GM18517 (cell line): Measurements from ENCODE around the gene ENOX2.
"Not testable (repeated sequence)": the region's sequence is repeated elsewhere in the genome, so short reads cannot be mapped to it uniquely, and the experiment has no call there.

ENCODE experiments used
- ATAC-seq: cut with Tn5 transposase; IDR thresholded peaks from one replicate; pipeline ENCODE4 v1.9.1; 2021; ENCODE audit warnings: mild to moderate bottlenecking, moderate library complexity; ENCODE audit not compliant: unreplicated experiment

ENOX2 gene

GRCh38 chrX:130829526-130830515, 73.2 kb downstream of the ENOX2 start:
- ATAC-seq, result no peak

- ATAC-seq, result no peak
Observed at GRCh38 chrX:130828641-130829040, 74.4 kb downstream of the ENOX2 start.

- ATAC-seq, result no peak
Observed at GRCh38 chrX:130827648-130828047, 75.4 kb downstream of the ENOX2 start.

- ATAC-seq, result no peak
Observed at GRCh38 chrX:130826249-130826648, 76.8 kb downstream of the ENOX2 start.

- no peak for ATAC-seq
Observed at GRCh38 chrX:130825525-130825924, 77.5 kb downstream of the ENOX2 start.

- ATAC-seq, result not testable (repeated sequence)
Observed at GRCh38 chrX:130819367-130819766, 83.6 kb downstream of the ENOX2 start.

- ATAC-seq, result not testable (repeated sequence)
Observed at GRCh38 chrX:130813932-130814331, 89.1 kb downstream of the ENOX2 start.

GRCh38 chrX:130810561-130810960, 92.4 kb downstream of the ENOX2 start:
- no peak for ATAC-seq

GRCh38 chrX:130805903-130806302, 97.1 kb downstream of the ENOX2 start:
- ATAC-seq, result no peak

- no peak for ATAC-seq
Observed at GRCh38 chrX:130803537-130803936, 99.5 kb downstream of the ENOX2 start.

- no peak for ATAC-seq
Observed at GRCh38 chrX:130801901-130802300, 101.1 kb downstream of the ENOX2 start.

- no peak for ATAC-seq
Observed at GRCh38 chrX:130799393-130799792, 103.6 kb downstream of the ENOX2 start.

- ATAC-seq, result no peak
Observed at GRCh38 chrX:130793975-130794374, 109.0 kb downstream of the ENOX2 start.

- ATAC-seq, result not testable (repeated sequence)
Observed at GRCh38 chrX:130791870-130792269, 111.1 kb downstream of the ENOX2 start.

- no peak for ATAC-seq
Observed at GRCh38 chrX:130789793-130790192, 113.2 kb downstream of the ENOX2 start.

GRCh38 chrX:130788786-130789581, 114.0 kb downstream of the ENOX2 start:
- no peak for ATAC-seq

GRCh38 chrX:130786030-130786429, 117.0 kb downstream of the ENOX2 start:
- no peak for ATAC-seq

- no peak for ATAC-seq
Observed at GRCh38 chrX:130778773-130779172, 124.2 kb downstream of the ENOX2 start.

- no peak for ATAC-seq
Observed at GRCh38 chrX:130775849-130776248, 127.2 kb downstream of the ENOX2 start.

GRCh38 chrX:130772776-130773143, 130.2 kb downstream of the ENOX2 start:
- ATAC-seq, result no peak

GRCh38 chrX:130772105-130772775, 130.8 kb downstream of the ENOX2 start:
- ATAC-seq, result no peak
